HCT116 (cell line): ENCODE results near the gene SEC22A. TPM values are rescaled to one million over a fixed set of nuclear protein-coding genes. Genes with fewer than 3 reads are reported as not detected.

Experiments
- ATAC-seq: fragments of 200-7000 bp; cut with Tn5 transposase; 2 replicates; pipeline ENCODE4 v1.9.1; 2020; ENCODE audit warnings: mild to moderate bottlenecking, moderate library complexity
- BruUV-seq: library from RNA; stranded (reverse); fragments of 400-500 nt; replicated peaks from 2 replicates; lab custom pipeline; 2021; lab: Mats Ljungman, UMichigan
- CTCF ChIA-PET: fragments of 300-600 bp; sonication (Branson Sonifier 250); formaldehyde crosslinking; loops from one replicate; lab custom pipeline; 2021; ENCODE audit warnings: antibody characterized with exemption; lab: Charles Lee
- POLR2A ChIA-PET: fragments of 300-600, 350-600 bp; sonication (Branson Sonifier 250); formaldehyde crosslinking; loops from one replicate; lab custom pipeline; 2021; ENCODE audit warnings: antibody characterized with exemption; lab: Charles Lee
- RAD21 ChIA-PET, 2 experiments: fragments of 300-600 bp; sonication (Branson Sonifier 250); formaldehyde crosslinking; loops; one replicate each; lab custom pipeline; 2023; ENCODE audit warnings: low total read pairs in 2 of 2; ENCODE audit not compliant: uncharacterized antibody in 2 of 2, unreplicated experiment in 2 of 2, low non-redundant PET in 1 of 2; lab: Charles Lee
- DNase-seq: peaks from one replicate; pipeline ENCODE4 v3.0.0-alpha.2; 2010; ENCODE audit warnings: low read depth, low spot score
- H2AFZ ChIP-seq: fragments of 200-600 bp; shearing (Covaris generic), sonication (generic); 2 replicates; pipeline ENCODE4 v1.6.1; 2017; ENCODE audit warnings: low read depth, mixed run types, mixed read lengths, antibody characterized with exemption, low read length; ENCODE audit not compliant: poor library complexity, severe bottlenecking
- H3K27ac ChIP-seq: 2 replicates; pipeline ENCODE4 v1.5.1; 2012; ENCODE audit warnings: low read depth, low read length
- H3K27me3 ChIP-seq: fragments of 200-600 bp; sonication (generic); 2 replicates; pipeline ENCODE4 v1.6.1; 2016; ENCODE audit warnings: mixed run types, low read length, mixed read lengths; ENCODE audit not compliant: insufficient read depth
- H3K36me3 ChIP-seq, 2 experiments: fragments of 200-500 bp in 1 of 2; fragments of 200-600 bp in 1 of 2; sonication (Bioruptor generic) in 1 of 2; sonication (generic) in 1 of 2; 2 replicates each; pipeline versions ENCODE4 v1.5.1 to v1.6.1; 2014 to 2016; ENCODE audit warnings: low read length in 2 of 2, inconsistent platforms in 1 of 2, mixed read lengths in 1 of 2, mixed run types in 1 of 2; ENCODE audit not compliant: insufficient read depth in 2 of 2, control insufficient read depth in 1 of 2
- H3K4me1 ChIP-seq, 2 experiments: fragments of 200-600 bp in 1 of 2; sonication (generic) in 1 of 2; 2 replicates each; pipeline versions ENCODE4 v1.5.1 to v1.6.1; 2012 to 2017; ENCODE audit warnings: low read length in 2 of 2, inconsistent platforms in 1 of 2, mild to moderate bottlenecking in 1 of 2, mixed read lengths in 1 of 2, mixed run types in 1 of 2, moderate library complexity in 1 of 2; ENCODE audit not compliant: insufficient read depth in 2 of 2, control insufficient read depth in 1 of 2
- H3K4me2 ChIP-seq: fragments of 200-600 bp; sonication (generic); 2 replicates; pipeline ENCODE4 v1.6.1; 2017; ENCODE audit warnings: mixed run types, low read length, mixed read lengths
- H3K4me3 ChIP-seq, 2 experiments: fragments of 200-600 bp in 1 of 2; sonication (generic) in 1 of 2; replicated peaks in 1 of 2; 2 replicates each; pipeline ENCODE4 v1.5.1; 2011 to 2016; ENCODE audit warnings: low read length in 2 of 2, control low read depth in 1 of 2, low read depth in 1 of 2, mild to moderate bottlenecking in 1 of 2, mixed read lengths in 1 of 2, mixed run types in 1 of 2
- H3K79me2 ChIP-seq: fragments of 200-600 bp; sonication (generic); 2 replicates; pipeline ENCODE4 v1.6.1; 2017; ENCODE audit warnings: mild to moderate bottlenecking, mixed run types, low read length, moderate library complexity, mixed read lengths; ENCODE audit not compliant: insufficient read depth
- H3K9ac ChIP-seq: fragments of 200-600 bp; sonication (generic); 2 replicates; pipeline ENCODE4 v1.6.1; 2016; ENCODE audit warnings: low read length, mixed read lengths
- H3K9me2 ChIP-seq: fragments of 200-600 bp; sonication (generic), shearing (Covaris generic); 2 replicates; pipeline ENCODE4 v1.6.1; 2017; ENCODE audit warnings: mixed run types, mild to moderate bottlenecking, moderate library complexity; ENCODE audit not compliant: insufficient read depth
- H3K9me3 ChIP-seq, 2 experiments: fragments of 200-500 bp in 1 of 2; fragments of 200-600 bp in 1 of 2; sonication (Bioruptor generic) in 1 of 2; sonication (generic) in 1 of 2; 2 replicates each; pipeline ENCODE4 v1.6.1; 2014 to 2017; ENCODE audit warnings: low read length in 2 of 2, mixed read lengths in 2 of 2, inconsistent platforms in 1 of 2, low read depth in 1 of 2, mild to moderate bottlenecking in 1 of 2, mixed run types in 1 of 2, moderate library complexity in 1 of 2; ENCODE audit not compliant: control insufficient read depth in 1 of 2, insufficient read depth in 1 of 2
- H4K20me1 ChIP-seq: fragments of 200-600 bp; sonication (generic), shearing (Covaris generic); 2 replicates; pipeline ENCODE4 v1.6.1; 2017; ENCODE audit warnings: mixed run types, mild to moderate bottlenecking, moderate library complexity; ENCODE audit not compliant: insufficient read depth
- CBX3 ChIP-seq: IDR thresholded peaks from 2 replicates; pipeline ENCODE4 v1.6.1; 2012; ENCODE audit warnings: low read depth
- ELF1 ChIP-seq: IDR thresholded peaks from 2 replicates; pipeline ENCODE4 v1.6.1; 2012; ENCODE audit warnings: low read depth, borderline replicate concordance
- EZH2 ChIP-seq: fragments of 200-600 bp; sonication (generic); IDR thresholded peaks from 2 replicates; pipeline ENCODE4 v1.6.1; 2017; ENCODE audit warnings: antibody characterized with exemption, mixed run types
- EZH2phosphoT487 ChIP-seq: fragments of 200-600 bp; IDR thresholded peaks from 2 replicates; pipeline ENCODE4 v1.6.1; 2018; ENCODE audit warnings: antibody characterized with exemption, borderline replicate concordance
- FOSL1 ChIP-seq: IDR thresholded peaks from 2 replicates; pipeline ENCODE4 v1.6.1; 2012; ENCODE audit warnings: low read depth
- POLR2A ChIP-seq: IDR thresholded peaks from 2 replicates; pipeline ENCODE4 v1.7.0; 2011; ENCODE audit warnings: borderline replicate concordance; ENCODE audit not compliant: insufficient read depth, insufficient read length; ENCODE audit errors: extremely low read depth
- RAD21 ChIP-seq: IDR thresholded peaks from 2 replicates; pipeline ENCODE4 v1.6.1; 2012; ENCODE audit warnings: low read depth, mild to moderate bottlenecking
- SIN3A ChIP-seq: IDR thresholded peaks from 2 replicates; pipeline ENCODE4 v1.6.1; 2012; ENCODE audit warnings: low read depth
- ZNF274 ChIP-seq: fragments of 200-500 bp; sonication (Bioruptor generic); IDR thresholded peaks from 2 replicates; pipeline ENCODE4 v1.6.1; 2014; ENCODE audit warnings: mild to moderate bottlenecking, low read depth, low read length, inconsistent platforms
- intact Hi-C: fragments of 100-400 bp; cut with micrococcal nuclease; formaldehyde crosslinking; loops from 2 replicates; pipeline ENCODE4 v1.10.0; 2022
- total RNA-seq: library from RNA; stranded (reverse); gene quantifications from one replicate; pipeline ENCODE4 v1.2.1, GENCODE V29; 2021; ENCODE audit not compliant: unreplicated experiment
- TF ChIP-seq, protein P1 (sequence below): IDR thresholded peaks from 2 replicates; pipeline ENCODE4 v1.6.1; 2012
- TF ChIP-seq, protein P2 (sequence below): IDR thresholded peaks from 2 replicates; pipeline ENCODE4 v1.6.1; 2011; ENCODE audit warnings: mild to moderate bottlenecking, low read length, moderate library complexity; ENCODE audit not compliant: insufficient replicate concordance; ENCODE audit errors: extremely low read depth

Gene SEC22A
- total RNA-seq, 1 experiment from 2014 or later: 10.6 TPM

DNA sequence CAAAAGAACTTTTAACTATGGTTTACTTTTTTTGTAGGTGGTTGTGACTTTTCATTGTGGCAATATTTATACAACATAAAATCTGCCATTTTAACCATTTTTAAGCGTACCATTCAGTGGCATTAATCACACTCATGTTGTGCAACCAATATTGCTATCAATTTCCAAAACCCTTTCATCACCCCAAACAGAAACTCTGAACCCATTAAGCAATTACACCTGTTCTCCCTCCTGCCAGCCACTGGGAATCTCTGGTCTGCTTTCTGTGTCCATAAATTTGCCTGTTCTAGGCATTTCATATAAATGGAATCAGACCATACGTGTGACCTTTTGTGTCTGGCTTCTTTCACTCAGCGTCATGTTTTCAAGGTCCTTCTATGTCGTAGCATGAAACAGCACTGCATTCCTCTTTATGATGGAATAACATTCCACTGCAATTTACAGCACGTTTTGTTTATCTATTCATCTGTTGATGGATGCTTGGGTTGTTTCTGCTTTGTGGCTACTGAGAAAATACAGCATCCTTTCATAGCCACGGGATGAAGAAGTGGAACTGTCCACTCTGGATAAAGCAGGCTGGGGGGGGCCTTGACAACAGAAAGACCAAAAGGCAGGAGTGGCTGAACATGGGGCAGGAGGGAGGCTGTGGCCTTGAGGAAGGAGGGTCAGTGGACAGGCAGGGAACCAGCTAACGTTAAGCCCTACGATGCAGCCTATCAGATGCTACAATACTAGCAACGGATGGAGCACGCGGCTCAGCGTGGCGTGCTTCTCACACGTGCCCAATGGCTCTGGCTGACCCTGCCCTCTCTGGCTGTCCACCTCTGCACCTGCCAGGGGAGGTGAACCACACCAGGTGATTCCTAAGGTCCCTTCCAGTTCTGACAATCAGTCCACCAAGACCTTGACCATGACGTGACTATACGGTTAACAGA is 110.9 kb downstream of the SEC22A start:
- no TSS peak for BruUV-seq
- POLR2A ChIA-PET: no interaction called here
- no peaks in the 10 kb centered on the region for H3K9me3 ChIP-seq
- H3K36me3 ChIP-seq: no peaks in the 10 kb centered on the region
- ATAC-seq: no peak
- H3K4me3 ChIP-seq: no peak overlapping the region
- no peak overlapping the region for H2AFZ ChIP-seq
- H4K20me1 ChIP-seq: no peaks in the 10 kb centered on the region
- no peak for TF ChIP-seq POLR2A
- no peak for TF ChIP-seq ZNF274
- no peak for TF ChIP-seq SIN3A
- no peak for TF ChIP-seq RAD21
- TF ChIP-seq, protein P1, sequence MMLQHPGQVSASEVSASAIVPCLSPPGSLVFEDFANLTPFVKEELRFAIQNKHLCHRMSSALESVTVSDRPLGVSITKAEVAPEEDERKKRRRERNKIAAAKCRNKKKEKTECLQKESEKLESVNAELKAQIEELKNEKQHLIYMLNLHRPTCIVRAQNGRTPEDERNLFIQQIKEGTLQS: no peak
- TF ChIP-seq CBX3: no peak
- TF ChIP-seq ELF1: no peak
- no peak for TF ChIP-seq FOSL1
- TF ChIP-seq EZH2phosphoT487: no peak
- TF ChIP-seq, all 23 proteins: peak for 0
- no peaks in the 10 kb centered on the region for H3K4me1 ChIP-seq
- H3K4me2 ChIP-seq: no peak overlapping the region
- no peak overlapping the region for H3K9ac ChIP-seq
- CTCF ChIA-PET: no interaction called here
- RAD21 ChIA-PET: no interaction called here
- H3K9me2 ChIP-seq: no peaks in the 10 kb centered on the region
- H3K79me2 ChIP-seq: no peaks in the 10 kb centered on the region
- H3K27me3 ChIP-seq: peaks cover 30% of the 10 kb centered on the region
- DNase-seq: no peak
- no peak overlapping the region for H3K27ac ChIP-seq
- intact Hi-C loops: no loop called here

DNA sequence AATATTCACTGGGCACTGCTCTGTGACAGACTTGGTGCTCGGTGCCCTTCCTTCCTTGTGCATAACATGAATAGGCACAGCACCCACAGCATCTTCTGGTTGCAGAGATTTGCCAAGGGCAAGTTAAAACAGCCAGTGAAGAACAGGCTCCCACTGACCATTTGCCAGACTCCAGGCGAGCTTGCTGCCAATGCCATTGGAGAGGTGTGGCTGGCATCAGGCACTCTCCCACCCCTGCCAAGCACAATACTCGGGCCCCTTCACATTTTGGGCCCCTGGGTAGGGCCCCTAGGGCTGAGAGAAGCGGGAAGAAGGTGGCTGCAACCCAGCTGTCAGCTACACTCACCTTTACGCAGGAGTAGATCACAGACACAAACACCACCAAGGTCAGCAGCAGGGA is 112.1 kb downstream of the SEC22A start:
- no peak overlapping the region for H3K9ac ChIP-seq
- no peaks in the 10 kb centered on the region for H3K9me3 ChIP-seq
- RAD21 ChIA-PET: no interaction called here
- no peak overlapping the region for H3K4me3 ChIP-seq
- CTCF ChIA-PET: no interaction called here
- no peaks in the 10 kb centered on the region for H4K20me1 ChIP-seq
- ATAC-seq: no peak
- no TSS peak for BruUV-seq
- peaks cover 30% of the 10 kb centered on the region for H3K27me3 ChIP-seq
- TF ChIP-seq, protein P2, sequence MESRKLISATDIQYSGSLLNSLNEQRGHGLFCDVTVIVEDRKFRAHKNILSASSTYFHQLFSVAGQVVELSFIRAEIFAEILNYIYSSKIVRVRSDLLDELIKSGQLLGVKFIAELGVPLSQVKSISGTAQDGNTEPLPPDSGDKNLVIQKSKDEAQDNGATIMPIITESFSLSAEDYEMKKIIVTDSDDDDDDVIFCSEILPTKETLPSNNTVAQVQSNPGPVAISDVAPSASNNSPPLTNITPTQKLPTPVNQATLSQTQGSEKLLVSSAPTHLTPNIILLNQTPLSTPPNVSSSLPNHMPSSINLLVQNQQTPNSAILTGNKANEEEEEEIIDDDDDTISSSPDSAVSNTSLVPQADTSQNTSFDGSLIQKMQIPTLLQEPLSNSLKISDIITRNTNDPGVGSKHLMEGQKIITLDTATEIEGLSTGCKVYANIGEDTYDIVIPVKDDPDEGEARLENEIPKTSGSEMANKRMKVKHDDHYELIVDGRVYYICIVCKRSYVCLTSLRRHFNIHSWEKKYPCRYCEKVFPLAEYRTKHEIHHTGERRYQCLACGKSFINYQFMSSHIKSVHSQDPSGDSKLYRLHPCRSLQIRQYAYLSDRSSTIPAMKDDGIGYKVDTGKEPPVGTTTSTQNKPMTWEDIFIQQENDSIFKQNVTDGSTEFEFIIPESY: no peak
- no peak for TF ChIP-seq EZH2
- no peak overlapping the region for H2AFZ ChIP-seq
- H3K36me3 ChIP-seq: no peaks in the 10 kb centered on the region
- no peaks in the 10 kb centered on the region for H3K4me1 ChIP-seq
- no peaks in the 10 kb centered on the region for H3K9me2 ChIP-seq
- H3K4me2 ChIP-seq: no peak overlapping the region
- intact Hi-C loops: no loop called here
- H3K27ac ChIP-seq: no peak overlapping the region
- DNase-seq: no peak
- POLR2A ChIA-PET: no interaction called here
- H3K79me2 ChIP-seq: no peaks in the 10 kb centered on the region
